Forelimb muscle (tissue), 1 donor: ENCODE results near the gene STAT4. TPM values are rescaled to one million over a fixed set of nuclear protein-coding genes. Genes with fewer than 3 reads are reported as not detected.

Source experiments
- DNase-seq: peaks from one replicate; pipeline ENCODE4 v3.0.0-alpha.2; 2013; ENCODE audit warnings: low read depth
- polyA plus RNA-seq: library from polyadenylated mRNA; unstranded; fragments of 120-200 nt; gene quantifications from one replicate; pipeline ENCODE4 v1.2.1, GENCODE V29; 2013; ENCODE audit not compliant: insufficient read length

Gene STAT4
- polyA plus RNA-seq, 1 donor: 1.7 TPM

DNA sequence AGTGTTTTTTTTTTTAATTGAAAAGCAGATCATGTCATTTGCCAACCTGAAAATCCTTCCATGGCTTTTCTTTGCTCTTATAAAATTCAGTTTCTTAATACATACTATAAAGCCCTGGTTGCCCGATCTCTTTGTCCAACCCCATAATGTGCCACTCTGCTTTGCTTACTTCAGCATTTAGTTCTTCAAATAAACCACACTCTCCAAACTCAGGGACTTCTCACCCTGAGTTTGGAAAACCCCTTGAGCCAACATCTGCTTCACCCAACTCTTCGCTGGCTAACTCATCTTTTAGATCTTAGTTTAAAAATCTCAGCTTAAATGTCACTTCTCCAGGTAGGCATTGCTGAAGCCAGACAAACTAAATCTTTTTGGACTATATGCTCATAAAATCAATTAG is 135.6 kb downstream of the STAT4 start:
- no peak for DNase-seq

- DNase-seq: no peak
These were observed 136.2 kb downstream of the STAT4 start for GRCh38 chr2:191014653-191015020.

- peak; percentile 73 for DNase-seq
These were observed 136.7 kb downstream of the STAT4 start, which contains the start of gene STAT1 for GRCh38 chr2:191013932-191014652. TSS of gene STAT1 (minus strand) at chr2:191014171. CDS start at chr2:191010003, 4,168 bp downstream.

GRCh38 chr2:191013682-191013931 is 137.2 kb downstream of the STAT4 start:
- DNase-seq: no peak

GRCh38 chr2:191012845-191013681 is 137.7 kb downstream of the STAT4 start:
- no peak for DNase-seq

- no peak for DNase-seq
These were observed 138.4 kb downstream of the STAT4 start for GRCh38 chr2:191012346-191012745.

- no peak for DNase-seq
These were observed 139.6 kb downstream of the STAT4 start for GRCh38 chr2:191010887-191011885.

GRCh38 chr2:191009541-191010374 is 141.0 kb downstream of the STAT4 start:
- DNase-seq: no peak

DNA sequence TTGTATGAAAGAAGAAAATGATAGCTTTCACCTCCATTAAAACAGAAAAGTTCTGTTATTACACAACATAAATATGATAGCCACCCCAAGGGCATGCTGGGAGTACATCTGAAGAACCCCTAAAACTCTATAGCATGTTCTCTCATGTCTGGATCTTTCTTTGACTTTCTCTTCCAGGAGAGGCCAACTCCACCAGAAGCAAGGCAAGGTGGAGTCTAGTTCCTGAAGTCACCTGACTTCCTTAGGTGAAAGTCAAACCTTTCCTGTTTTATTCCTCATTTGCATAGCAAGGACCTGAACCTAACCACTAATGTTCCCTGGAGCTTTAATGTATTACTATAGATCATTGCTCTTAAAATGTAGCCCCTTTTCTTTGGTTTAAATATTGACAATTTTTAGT is 142.5 kb downstream of the STAT4 start:
- DNase-seq: no peak

DNA sequence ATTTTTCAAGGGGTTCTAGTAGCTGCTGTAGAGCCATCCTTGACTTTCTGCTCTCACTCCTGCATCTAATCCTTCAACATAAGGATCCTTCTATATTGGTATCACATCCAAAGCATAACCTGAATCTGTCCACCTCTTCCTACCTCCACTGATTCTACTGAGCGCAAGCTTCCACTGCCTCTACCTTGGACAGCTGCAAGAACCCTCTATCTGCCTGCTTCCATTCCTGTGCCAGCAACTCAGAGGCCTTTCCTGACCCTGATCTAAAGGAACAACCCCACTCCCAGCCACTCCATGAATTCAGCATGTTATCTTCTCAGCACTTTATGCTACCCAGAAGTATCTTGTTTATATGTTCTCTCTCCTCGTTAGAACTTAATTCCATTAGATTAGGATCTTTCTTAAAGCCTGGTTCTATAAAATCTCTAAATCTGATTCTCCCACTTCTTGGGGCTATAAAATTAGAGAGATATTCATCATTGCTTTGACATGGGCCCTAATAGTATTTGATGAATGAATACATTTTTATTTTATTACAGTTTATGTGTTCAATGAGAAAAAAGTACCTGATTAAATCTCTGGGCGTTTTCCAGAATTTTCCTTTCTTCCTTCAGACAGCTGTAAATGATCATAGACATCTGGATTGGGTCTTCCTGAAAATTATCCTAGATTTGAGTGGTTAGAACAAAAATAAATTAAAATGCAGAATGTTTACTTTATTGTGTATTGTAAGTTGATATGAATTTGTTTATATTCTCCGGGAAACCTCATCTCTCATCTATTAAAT is 143.6 kb downstream of the STAT4 start:
- DNase-seq: no peak

GRCh38 chr2:191006297-191006696 is 144.5 kb downstream of the STAT4 start:
- no peak for DNase-seq

DNA sequence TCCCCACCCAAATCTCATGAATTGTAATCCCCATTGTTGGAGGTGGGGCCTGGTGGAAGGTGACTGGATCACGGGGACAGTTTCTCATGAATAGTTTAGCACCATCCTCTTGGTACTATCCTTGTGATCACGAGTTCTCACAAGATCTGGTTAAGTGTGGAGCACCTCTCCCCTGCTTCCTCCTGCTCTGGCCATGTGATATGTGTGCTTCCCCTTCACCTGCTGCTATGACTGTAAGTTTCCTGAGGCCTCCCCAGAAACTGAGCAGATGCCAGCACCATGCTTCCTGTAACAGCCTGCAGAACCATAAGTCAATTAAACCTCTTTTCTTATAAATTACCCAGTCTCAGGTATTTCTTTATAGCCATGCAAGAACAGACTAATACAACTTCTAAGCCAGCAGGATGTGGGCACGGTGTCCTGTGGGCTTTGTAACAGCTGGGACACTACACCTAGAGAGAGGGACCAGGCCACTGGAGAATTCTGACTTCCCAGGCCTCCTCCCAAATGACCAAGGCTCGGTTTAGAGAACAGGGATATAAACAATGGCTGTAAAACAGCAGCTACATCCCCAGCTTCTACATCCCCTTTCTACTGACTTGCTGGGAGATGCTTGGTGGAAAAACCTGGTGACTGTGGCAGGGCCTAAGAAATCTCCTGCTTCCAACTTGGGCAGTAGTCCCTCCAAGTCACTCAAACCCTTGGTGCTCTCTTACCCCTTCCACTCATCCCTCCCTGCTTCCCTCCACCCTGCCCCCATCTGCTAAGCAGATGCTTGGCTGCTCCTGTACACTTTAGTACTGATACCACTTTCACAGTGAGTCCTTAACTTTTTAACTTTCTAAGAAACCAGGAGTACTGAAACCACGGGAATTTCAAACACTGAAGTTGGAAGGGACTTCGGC is 147.1 kb downstream of the STAT4 start:
- no peak for DNase-seq

GRCh38 chr2:191001624-191002023 is 149.2 kb downstream of the STAT4 start:
- no peak for DNase-seq

- DNase-seq: no peak
These were observed 149.8 kb downstream of the STAT4 start for GRCh38 chr2:191001032-191001431.

- DNase-seq: no peak
These were observed 150.7 kb downstream of the STAT4 start for GRCh38 chr2:190999949-191000665.

DNA sequence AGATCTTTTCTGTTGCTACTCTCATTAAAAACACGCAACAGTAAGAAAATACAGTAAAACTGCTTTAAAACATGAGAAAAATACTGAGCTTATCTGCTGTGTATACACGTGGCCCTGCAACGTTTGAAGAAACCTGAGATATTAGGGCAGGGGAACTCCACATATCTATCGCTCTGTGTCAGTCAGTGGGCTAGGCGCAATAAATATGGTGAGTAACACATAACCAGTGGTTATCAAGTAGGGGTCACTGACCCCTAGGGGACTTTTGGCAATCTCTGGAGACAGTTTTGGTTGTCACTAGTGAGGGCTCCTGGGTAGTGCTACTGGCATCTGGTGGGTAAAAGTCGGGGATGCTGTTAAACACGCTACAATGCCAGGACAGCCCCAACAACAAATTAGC is 151.7 kb downstream of the STAT4 start:
- no peak for DNase-seq

GRCh38 chr2:190997526-190998113 is 153.2 kb downstream of the STAT4 start:
- DNase-seq: no peak

- DNase-seq: no peak
These were observed 153.8 kb downstream of the STAT4 start for GRCh38 chr2:190996947-190997346.
